Anterior cingulate cortex (tissue), 58 donors: ENCODE data around the gene TBC1D2B.

ENCODE experiments used
- DNase-seq, 58 donors: peaks; one replicate each; lab custom pipeline; 2025; lab: John Stamatoyannopoulos, UW

Gene TBC1D2B

DNA sequence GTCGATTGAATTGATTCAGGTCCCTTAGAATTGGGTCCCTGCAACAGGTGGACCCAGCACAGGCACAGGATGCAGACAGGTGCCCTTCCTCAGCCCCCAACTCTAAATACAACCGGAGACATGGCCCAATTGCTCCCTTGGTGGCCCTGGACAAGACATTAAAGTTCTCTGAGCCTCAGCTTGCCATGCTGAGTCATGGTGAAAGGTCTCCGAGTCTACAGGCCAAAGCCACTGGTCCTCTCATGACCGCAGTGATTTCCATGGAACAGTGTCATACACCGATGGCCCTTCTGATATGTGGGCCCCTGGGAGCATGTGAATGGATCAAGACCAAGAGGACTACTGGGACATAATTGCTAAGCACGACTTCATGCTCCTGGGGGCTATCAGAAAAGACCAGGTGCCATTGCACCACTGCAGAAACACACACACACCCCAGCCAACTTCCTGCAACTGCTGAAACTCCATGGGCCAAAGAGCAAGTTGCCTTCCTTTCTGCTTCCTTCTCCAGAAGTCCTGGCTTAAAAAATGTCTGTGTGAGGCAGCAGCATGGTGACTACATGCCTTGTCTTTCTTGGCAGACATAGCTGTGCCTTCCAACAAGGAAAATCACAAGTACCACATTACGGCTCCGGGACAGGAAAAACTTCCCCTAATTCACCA lies 38.8 kb downstream of the TBC1D2B start:
- no peak for DNase-seq

DNA sequence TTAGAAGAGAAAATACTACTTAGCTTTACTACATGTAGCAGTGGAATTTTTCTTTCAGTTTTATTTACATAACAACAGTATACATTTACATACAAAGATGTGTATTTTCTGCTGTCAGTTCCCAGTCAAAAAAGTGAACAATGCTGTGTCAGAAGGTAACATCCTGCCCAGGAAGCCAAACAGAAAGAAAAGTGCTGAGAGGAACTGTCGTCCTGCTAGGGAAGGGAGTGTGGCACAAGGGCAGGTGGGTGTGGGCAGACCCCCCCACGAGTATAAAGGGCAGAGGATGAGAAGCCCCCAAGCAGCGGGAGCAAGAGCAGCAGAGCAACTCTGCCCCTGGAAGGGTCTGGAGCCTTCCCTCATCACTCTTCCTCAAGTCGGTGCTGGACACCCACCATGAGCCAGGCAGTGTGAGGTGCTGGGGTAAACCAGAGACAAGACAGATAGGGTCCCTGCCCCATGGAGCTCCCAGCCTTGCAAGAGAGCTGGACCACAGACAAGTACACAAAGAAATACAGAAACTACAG lies 39.7 kb downstream of the TBC1D2B start:
- no peak for DNase-seq

- no peak for DNase-seq
These were observed 40.2 kb downstream of the TBC1D2B start for GRCh38 chr15:78037328-78037727.

GRCh38 chr15:78035861-78036476 lies 41.5 kb downstream of the TBC1D2B start:
- no peak for DNase-seq

GRCh38 chr15:78035321-78035751 lies 42.2 kb downstream of the TBC1D2B start:
- no peak for DNase-seq

- peak in 3 of 58 donors; percentile 7 to 48 (median 26) for DNase-seq
These were observed 42.9 kb downstream of the TBC1D2B start for GRCh38 chr15:78034495-78035191.

- DNase-seq = peak in 1 of 58 donors; percentile 36
These were observed 43.6 kb downstream of the TBC1D2B start for GRCh38 chr15:78033864-78034263.

- no peak for DNase-seq
These were observed 44.8 kb downstream of the TBC1D2B start for GRCh38 chr15:78032671-78033070.

GRCh38 chr15:78024883-78025282 lies 52.6 kb downstream of the TBC1D2B start:
- no peak for DNase-seq

DNA sequence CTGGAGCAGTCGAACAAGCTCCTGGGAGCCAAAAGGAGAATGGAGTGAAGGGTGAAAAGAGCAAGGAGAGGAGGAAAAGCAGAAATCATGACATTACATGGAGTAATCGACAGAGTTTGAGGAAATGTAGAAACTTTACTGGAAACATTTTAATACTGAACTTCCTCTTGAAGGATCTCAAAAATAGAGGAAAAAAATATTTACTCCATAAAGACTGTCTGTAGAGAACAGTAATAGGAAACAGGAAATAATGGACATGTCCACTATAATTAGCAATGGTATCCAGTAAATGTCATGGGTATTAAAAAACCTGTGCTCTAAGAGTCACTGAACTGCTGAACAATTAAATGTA lies 53.0 kb downstream of the TBC1D2B start:
- DNase-seq = no peak

- DNase-seq = no peak
These were observed 53.5 kb downstream of the TBC1D2B start for GRCh38 chr15:78023865-78024518.

GRCh38 chr15:78023081-78023665 lies 54.3 kb downstream of the TBC1D2B start:
- DNase-seq = no peak

DNA sequence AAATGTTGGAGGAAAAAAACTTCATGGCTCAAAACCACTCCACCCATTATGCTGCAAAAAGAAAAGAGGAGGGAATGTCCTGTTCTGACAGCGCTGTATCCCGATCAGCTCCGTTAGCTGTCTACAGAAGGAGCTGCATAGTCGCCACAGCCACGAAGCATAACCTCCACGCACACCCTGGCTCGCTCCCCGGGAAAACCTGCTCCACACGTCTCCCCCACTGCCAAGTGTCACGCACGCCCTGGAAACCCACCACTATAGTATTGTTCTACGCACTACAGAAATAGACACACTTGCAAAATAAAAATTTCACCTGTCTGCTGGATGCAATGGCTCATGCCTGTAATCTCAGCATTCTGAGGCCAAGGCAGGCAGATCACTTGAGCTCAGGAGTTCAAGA lies 55.8 kb downstream of the TBC1D2B start:
- no peak for DNase-seq

GRCh38 chr15:78020007-78020406 lies 57.5 kb downstream of the TBC1D2B start:
- DNase-seq = no peak

- no peak for DNase-seq
These were observed 58.4 kb downstream of the TBC1D2B start for GRCh38 chr15:78018946-78019644.

GRCh38 chr15:78018445-78018844 lies 59.1 kb downstream of the TBC1D2B start:
- no peak for DNase-seq

DNA sequence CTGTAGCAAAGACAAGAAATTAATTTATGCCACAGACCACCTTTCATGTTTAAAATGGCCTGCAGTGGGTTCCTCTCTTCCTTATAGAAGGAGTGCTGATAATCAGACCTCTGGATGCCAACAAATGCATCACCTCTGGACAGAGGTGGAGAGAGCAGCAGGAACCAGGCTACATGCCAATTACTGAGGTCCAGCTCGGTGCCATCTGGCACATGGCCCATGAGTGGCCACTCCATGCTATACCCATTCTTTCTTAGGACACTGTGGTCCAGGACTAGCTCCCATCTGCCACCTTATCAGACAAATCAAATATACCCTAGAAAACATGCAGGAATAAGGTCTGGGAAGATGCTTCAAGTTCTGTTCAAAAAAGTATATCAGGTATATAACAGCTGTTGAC lies 60.7 kb downstream of the TBC1D2B start:
- no peak for DNase-seq

DNA sequence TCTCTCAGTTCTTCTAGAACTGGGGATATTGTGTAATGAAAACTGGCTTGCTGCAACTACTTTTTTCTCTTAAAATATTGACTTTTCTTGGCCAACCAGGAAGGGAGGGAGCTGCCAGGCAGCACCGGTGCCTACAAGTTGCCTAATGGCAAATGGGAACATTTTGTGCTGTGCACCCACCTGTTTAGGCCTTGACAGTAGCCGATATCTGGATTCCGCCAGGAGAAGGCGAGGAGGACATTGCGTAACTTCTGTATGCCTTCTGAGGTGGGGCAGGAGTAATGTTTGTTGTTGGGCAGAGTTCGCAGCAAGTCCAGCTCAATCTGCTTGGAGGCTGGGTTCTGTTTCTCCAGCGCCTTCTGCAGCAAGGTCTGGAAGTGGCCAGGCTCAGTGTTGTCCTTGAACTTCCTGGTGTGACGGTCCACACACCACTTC lies 64.9 kb downstream of the TBC1D2B start:
- no peak for DNase-seq

DNA sequence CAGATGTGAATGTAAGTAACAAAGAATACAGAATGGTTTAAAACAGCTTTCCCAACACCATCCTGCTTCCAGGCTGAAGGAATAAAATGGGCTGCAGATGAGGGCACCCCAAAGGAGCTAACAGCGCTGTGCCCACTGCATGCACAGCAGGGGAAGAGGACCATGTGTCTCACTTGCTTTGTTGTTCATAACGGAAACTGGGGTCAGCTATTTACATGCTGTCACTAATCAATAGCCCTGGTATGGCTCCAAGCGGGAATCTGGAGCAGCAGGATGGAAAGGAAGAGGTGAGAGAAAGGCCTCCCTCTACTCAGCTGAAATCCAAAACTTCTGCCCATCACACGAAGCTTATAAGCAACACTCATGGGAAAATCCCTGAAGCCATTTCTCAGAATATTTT lies 67.4 kb downstream of the TBC1D2B start:
- no peak for DNase-seq
